Suppressor macrophage treated with lipopolysaccharide for 1 hour (primary cell): ENCODE data around the gene EDRF1.
"Not testable (repeated sequence)": the region's sequence is repeated elsewhere in the genome, so short reads cannot be mapped to it uniquely, and the experiment has no call there.

Experiments
- DNase-seq, 3 donors: peaks; one replicate each; pipeline ENCODE4 v3.0.0-alpha.2; 2020 to 2022

Gene EDRF1, protein sequence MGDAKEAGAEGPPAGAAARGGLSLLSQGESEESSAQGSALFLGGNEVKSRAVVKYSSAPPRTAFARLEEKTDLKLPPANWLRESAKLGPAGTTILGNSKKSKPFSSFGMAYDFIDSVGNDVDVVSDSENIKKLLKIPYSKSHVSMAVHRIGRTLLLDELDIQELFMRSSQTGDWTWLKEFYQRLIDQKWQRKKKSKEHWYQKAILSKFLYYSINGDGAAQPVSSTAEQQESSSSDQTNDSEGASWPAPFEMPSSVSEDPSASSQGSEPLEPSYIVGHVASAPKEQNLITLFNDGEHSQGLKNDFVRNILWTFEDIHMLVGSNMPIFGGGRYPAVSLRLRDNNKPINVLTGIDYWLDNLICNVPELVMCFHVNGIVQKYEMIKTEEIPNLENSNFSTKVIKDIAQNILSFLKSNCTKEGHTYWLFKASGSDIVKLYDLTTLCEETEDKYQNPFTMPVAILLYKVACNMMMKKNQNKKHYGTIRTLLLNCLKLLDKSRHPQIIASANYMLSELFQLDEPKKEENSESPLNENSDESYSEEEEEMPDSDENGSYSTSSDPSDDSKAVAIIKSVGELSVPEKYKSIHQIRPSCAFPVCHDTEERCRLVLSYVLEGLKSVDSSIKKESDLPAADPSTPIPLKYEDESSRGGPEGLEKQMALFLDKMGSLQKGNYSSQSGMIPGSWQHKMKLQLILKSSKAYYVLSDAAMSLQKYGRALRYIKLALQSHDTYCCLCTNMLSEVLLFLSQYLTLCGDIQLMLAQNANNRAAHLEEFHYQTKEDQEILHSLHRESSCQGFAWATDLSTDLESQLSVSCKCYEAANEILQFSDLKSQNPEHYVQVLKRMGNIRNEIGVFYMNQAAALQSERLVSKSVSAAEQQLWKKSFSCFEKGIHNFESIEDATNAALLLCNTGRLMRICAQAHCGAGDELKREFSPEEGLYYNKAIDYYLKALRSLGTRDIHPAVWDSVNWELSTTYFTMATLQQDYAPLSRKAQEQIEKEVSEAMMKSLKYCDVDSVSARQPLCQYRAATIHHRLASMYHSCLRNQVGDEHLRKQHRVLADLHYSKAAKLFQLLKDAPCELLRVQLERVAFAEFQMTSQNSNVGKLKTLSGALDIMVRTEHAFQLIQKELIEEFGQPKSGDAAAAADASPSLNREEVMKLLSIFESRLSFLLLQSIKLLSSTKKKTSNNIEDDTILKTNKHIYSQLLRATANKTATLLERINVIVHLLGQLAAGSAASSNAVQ

GRCh38 chr10:125719173-125720001 is at the start of gene EDRF1:
EDRF1 (plus strand) TSS chr10:125719709; CDS start chr10:125719808, 99 bp downstream.
- DNase-seq = peak; percentile 99 to 100 (median 100)

- DNase-seq = no peak
These were observed 46.6 kb upstream of the EDRF1 start for GRCh38 chr10:125672884-125673283.

- DNase-seq = no peak
These were observed 40.1 kb upstream of the EDRF1 start for GRCh38 chr10:125679436-125679835.

- no peak for DNase-seq
These were observed 36.4 kb upstream of the EDRF1 start, which contains the start of gene TEX36 for GRCh38 chr10:125683063-125683462. TEX36 (minus strand) TSS chr10:125683163; CDS start chr10:125682989, 174 bp downstream.

DNA sequence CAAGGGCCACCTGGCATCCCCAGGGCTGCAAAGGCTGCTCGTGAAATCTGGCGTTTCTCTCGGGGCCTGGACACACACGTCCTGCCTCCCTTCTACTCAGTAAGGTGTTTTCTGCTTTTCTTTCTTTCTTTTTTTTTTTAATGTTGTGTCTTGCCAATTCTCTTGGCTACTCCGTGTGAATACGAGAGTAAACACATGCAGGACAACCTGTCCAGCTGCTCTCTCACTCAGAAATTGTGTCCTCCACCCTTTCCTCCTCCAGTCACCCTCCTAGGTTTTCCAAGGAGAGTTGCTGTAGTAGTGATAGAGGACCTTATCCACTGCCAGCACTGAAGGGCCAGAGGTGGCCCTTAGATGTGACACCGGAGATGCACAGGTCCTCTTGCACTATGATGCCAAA is 35.7 kb upstream of the EDRF1 start:
- no peak for DNase-seq

DNA sequence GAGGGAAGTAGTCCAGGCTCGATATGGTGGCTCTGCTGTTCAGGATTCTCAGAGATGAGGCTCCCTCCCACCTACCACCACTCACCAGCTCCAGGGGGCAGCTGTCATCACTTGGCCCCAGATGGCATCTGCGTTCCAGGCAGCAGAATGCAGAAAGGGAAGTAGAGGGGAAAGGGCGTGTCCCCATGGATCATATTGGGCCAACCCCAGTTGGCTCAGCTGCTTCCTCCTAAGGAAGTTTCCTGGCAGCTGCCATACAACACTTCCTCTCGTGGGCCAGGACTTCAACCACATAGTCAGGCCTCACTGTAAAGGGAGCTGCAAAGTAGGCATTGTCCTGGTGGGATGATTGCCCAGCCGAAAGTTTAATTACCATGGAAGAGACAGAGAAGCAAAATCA is 34.9 kb upstream of the EDRF1 start:
- DNase-seq = peak in 2 of 3 donors; percentile 4 to 13

DNA sequence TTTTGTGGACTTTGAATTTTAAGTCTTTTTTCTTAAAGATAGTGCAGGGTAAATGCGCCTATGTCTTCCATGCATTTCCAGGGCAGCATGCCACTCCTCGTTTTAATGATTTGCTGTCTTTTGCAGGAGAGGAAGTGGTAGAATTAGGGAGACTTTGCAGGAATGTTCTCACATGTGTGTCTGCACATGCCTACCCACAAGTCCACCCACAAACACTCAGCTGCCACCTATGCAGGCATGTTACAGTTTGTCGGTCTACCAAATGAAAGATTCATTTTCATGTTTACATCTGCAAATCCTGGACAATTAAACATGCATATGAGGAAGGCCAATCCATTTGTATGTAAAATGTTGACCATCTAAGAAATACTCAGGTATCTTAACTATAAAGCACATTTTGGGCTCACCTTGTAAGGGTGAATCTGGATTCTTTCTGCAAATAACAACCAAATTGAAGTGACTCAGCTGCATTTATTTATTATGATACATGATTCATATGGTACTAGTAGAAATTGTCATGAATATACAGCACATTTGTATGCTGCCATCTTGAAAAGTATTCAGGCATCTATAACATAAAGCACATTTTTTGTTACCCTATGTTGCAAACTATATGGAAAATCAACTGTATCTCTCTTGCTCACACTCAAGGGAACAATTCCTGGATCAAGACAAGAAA is 31.9 kb upstream of the EDRF1 start:
- DNase-seq = no peak

DNA sequence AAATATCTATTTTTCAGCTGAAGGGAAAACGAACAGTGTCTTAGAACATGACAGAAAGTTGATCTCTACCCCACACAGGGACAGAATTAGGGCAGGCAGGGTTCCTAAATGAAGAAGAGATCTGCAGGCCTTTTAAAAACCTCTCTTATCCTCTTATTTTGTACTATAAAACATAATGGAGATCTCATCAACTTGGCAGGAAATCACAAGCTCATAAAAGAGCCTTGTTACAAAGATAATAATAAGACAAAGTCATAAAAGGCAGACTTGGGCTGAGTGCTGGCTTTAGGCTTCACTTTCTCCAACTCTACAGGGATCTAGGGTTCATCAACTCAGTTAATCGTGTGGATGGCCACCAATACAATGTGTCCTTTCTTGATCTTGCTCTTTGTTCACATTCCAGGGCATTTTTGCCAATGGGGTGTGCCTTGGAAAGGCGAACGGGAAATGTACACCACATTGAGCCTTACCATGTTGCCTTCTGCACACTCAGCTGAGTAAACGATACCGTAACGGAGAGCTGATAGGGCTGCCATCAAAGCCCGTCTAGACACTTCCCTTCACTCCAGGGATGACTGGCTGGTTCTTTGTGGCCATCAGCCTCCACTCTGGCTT is 29.4 kb upstream of the EDRF1 start:
- no peak for DNase-seq

GRCh38 chr10:125691160-125691981 is 28.1 kb upstream of the EDRF1 start:
- DNase-seq = no peak

GRCh38 chr10:125692196-125692595 is 27.3 kb upstream of the EDRF1 start:
- no peak for DNase-seq

- DNase-seq = no peak
These were observed 26.6 kb upstream of the EDRF1 start for GRCh38 chr10:125692601-125693523.

DNA sequence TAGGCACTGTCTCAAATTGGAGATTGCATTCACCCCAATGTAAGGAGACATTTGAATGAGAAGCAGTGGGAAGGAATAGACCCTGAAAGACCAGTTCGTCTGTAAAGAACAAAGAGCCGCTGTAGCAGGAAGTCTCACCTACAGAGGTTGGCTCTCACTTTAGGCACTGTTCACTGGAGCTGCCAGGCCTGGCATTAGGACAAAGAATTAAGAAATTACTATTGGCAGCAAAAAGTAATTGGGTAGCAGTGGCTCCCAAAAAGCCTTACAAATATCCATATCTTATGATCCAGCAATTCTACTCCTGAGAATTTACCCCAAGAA is 26.0 kb upstream of the EDRF1 start:
- no peak for DNase-seq

DNA sequence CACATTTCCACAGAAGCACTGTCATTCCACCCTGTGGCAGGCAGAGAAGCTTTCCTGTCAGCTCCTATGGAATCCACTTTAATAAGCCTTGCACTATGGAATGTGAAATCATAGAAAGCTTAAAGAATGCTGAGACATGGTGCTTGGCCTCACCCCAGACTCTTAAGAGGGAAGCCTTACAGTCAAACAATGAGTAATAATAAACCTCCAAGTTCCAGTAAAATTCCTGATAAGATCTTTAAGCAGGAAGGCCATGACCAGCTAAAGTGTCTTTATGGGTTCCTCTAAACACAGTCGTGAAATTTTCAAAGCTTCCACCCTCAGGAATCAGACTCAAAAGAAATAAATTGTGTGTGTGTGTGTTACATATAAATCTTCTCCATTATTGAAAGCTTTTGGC is 24.6 kb upstream of the EDRF1 start:
- DNase-seq = no peak

GRCh38 chr10:125696884-125697283 is 22.6 kb upstream of the EDRF1 start:
- DNase-seq = not testable (repeated sequence)

- DNase-seq = no peak
These were observed 21.0 kb upstream of the EDRF1 start for GRCh38 chr10:125698481-125698998.

- DNase-seq = no peak
These were observed 19.9 kb upstream of the EDRF1 start for GRCh38 chr10:125699562-125700143.

DNA sequence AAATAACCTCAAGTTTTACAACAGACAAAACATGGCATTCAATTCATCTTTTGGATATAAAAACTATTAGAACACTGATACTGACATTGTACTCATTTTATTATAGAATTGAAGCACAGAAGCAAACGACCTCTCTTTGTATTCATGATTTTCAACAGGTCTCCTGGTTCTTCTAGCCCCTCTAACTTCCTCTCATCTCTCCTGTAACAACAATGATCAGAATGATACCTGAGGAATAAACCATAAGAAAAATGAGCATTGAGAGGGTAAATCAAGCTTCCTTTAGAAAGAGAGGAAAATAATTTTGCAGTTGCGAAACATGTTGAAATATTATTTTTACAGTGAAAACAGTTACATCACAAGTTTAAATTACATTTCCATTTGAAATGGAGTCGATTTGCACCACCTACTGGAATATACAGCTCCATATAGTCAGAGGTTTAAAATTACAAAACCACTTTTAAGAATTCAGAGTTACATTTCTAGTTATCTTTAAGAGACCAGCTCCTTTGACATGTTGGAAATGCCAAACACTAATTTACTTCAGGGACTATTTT is 19.1 kb upstream of the EDRF1 start:
- DNase-seq = no peak
